Activated T-helper 1 cell treated with Interleukin-2 at 50 U/mL for 16 hours (primary cell): Measurements from ENCODE around the gene PRXL2C.

Source experiments
- DNase-seq: peaks from one replicate; pipeline ENCODE4 v3.0.0-alpha.2; 2020; ENCODE audit warnings: low read depth

The PRXL2C gene

DNA sequence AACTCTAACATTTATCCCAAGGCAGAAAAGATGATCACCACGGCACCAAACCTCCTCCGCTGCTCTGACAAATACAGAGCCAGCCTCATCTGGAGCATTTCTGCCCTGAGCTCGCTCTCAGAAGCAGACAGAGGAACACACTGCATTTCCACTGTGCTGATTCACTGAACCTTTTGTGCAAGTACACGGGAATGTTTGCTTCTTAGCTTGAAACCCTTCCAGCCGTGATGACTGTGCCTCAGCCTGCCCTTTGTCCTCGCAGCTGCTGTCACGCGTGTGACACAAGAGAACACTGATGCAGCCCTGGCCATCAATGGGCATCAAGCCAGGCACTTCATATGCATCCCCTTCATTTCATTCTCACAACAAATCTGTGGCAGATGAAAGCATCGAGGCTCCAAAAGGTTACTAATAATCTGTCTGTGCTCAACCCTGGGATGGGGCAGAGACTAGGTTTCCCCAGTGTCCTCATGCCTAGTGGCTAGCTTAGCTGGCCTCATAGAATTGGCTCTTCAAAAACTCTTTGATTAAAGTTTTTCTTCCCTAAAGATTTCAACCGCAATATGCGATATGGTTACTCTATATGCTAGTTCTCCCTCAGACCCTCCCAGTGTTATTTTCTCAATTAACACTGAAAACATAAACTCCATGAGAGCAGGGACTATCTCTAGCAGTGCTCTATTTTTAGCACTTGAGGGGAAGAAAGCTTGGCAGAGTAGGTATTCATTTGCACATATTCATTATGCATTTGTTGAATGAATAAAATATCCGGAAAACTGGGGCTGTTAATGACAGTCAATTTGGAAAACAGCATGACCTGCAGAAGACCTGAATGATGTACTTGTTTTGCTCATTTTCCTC, 42.8 kb downstream of the PRXL2C start:
- DNase-seq = no peak

DNA sequence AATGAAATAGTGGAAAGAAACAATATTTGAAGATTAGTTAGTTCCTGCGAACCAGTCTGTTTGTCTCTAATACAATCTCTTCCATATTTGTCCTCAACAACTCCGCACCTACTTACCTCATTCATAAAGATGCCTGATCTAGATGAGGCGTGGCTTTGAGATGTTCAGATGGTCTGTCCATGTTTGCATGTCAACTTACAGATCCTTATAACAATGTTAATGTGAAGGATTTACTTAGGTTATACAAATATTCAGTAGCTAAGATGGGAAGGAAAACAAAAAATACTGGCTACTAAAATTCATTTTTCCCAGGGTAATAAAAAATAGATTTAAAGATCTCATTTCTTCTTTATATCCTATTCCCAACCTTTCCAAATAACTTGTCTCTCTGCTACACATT, 43.8 kb downstream of the PRXL2C start:
- DNase-seq = no peak

DNA sequence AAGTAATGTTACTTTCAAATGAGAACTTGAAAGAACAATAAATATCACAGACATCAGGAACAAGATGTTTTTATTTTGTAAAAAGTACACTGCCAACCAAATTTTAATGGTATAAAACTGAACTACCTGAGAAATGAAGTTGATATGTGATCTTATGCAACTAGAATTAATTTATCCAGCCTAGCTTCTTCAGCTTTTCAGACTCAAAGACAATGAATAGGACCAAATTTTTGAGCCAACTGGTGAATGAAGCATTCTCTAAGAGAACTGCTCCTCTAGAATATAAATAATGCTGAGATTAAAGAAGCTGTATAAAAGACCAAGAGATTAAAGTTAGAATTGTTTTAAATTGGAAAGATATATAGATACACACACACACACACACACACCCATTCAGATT, 45.4 kb downstream of the PRXL2C start:
- no peak for DNase-seq

DNA sequence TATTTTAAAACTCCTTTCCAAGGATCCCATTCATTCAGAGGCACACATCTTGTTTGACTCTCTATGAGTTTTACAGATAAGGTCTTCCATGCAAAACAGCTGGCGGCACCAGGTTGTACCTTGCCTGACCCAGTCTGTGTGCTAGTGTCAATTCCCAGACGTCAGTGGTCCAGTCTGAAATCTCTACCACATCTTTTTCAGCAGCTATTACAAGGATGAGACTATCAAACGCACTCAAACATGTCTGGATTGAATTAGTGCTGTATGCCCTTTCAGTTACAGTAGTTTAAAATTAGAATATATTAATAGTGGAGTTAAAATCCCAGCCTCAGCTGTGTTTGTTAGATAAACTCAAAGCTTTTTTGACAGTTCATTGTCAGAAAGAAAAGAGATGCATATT, 47.1 kb downstream of the PRXL2C start:
- no peak for DNase-seq

DNA sequence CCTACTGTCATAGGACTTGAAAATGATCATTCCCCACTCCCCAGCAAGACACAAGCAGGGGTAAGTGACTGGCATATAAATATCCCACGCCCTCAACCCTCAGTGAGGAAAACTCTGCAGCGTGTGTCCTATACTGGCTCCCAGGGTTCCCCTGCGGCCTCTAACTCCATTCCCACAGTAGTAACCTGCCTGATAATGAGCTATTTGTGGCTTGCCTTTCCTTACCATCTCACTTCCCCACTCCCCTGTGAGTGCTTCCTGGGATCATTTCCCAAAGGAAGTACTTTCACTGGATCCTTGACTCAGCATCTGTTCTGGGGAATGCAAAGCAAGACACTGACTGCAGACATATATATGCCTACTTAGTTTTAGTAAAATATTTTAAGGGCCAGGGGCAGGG, 49.8 kb downstream of the PRXL2C start:
- no peak for DNase-seq

DNA sequence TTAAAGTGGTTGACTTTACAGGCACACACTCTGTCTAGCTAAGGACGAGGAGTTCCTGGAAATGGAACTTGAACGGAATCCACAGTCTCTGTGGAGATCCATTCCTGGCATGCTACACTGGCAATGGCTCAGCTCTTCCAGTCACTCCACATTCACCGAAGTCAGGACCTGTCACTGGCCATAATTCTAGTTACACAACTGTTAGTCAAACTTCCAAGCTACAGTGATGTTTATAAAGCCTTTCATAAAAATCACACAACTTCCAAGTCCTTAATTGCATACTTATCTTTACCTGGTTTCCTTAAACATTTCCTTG, 51.2 kb downstream of the PRXL2C start:
- DNase-seq = no peak

DNA sequence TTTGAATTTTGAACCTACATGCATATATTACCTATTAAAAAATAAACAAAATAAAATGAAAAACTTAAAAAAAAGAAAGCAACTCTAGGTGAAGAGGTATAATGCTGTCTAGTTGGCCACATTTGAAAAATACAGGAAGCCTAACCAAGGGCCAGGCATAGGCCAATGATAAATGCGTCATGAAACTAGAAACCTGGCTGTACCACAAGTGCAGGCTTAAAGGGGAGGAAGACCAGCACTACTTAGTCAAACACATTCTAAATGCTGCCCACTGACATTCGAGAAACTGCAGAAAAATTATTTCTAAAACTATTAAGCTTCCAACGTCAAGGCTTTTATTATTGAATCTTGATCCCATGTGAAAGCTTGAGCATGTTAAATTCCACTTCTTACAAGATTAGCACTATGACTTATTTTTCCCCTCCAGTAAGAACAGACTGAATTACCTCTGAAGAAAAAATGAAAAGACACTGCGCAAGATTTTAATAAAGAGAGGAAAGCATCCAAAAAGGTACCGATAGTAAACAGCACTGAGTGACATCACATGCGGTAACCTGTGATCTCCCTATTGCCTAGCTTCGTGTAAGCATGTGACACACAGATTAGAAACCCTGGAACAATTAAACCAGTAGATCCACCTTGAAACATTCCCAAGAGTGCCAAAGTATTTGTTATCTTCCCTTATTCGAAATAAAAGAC, 51.7 kb downstream of the PRXL2C start:
- DNase-seq = no peak

DNA sequence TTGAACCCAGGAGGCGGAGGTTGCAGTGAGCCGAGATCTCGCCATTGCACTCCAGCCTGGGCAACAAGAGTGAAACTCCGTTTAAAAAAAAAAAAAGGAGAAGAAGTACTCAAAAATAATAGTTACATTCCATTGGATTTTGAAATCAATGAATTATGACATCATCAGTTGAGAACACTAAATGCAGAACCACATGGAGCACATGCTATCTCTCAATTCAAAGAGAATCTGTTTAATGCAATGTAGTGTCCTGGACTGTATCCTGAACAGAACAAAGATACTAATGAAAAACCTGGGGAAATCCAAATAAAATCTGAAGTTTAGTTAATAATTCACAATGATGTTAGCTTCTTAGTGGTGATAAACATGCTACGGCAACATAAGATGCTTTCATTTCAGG, 55.8 kb downstream of the PRXL2C start:
- DNase-seq = no peak

DNA sequence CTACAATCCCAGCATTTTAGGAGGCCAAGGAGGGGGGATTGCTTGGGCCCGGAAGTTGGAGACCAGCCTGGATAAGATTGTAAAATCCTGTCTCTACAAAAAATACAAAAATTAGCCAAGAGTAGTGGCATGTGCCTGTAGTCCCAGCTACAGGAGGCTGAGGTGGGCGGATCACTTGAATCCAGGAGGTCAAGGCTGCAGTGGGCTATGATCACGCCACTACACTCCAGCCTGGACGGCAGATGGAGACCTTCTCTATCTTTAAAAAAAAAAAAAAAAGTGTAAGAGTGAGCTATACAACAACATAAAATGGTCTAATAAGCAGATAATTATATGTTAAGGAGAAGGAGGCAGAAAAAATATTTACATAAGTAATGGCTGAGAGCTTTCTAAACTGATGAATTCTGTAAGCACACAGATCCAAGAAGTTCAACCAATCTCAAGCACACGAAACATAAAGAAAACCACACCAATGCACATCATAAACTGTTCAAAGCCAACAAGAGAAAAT, 58.5 kb downstream of the PRXL2C start:
- DNase-seq = no peak
